GM23338 (cell line): Measurements from ENCODE around the gene PANK1. TPM values are rescaled to one million over a fixed set of nuclear protein-coding genes. Genes with fewer than 3 reads are reported as not detected.
A peak's percentile ranks its signal among the peaks of the same experiment; 100 is the strongest.

ENCODE experiments used
- ATAC-seq: fragments of 200-7000 bp; cut with Tn5 transposase; 3 replicates; pipeline ENCODE4 v1.9.1; 2020
- DNase-seq: peaks from one replicate; pipeline ENCODE4 v3.0.0-alpha.2; 2015; ENCODE audit warnings: low spot score
- H2AFZ ChIP-seq: fragments of 200-600 bp; sonication (generic); 2 replicates; pipeline ENCODE4 v1.8.0; 2016; ENCODE audit warnings: antibody characterized with exemption, mild to moderate bottlenecking, moderate library complexity
- H3F3A ChIP-seq: fragments of 200-600 bp; sonication (generic); replicated peaks from 2 replicates; pipeline ENCODE4 v1.8.0; 2017; ENCODE audit warnings: antibody characterized with exemption, mixed run types, low read depth
- H3K27ac ChIP-seq: fragments of 200-600 bp; sonication (generic); 2 replicates; pipeline ENCODE4 v1.6.1; 2016; ENCODE audit warnings: low read depth
- H3K27me3 ChIP-seq: fragments of 200-600 bp; sonication (generic); 2 replicates; pipeline ENCODE4 v1.8.0; 2016; ENCODE audit warnings: mild to moderate bottlenecking, mixed run types, moderate library complexity; ENCODE audit not compliant: insufficient read depth
- H3K36me3 ChIP-seq: fragments of 200-600 bp; sonication (generic); 2 replicates; pipeline ENCODE4 v1.8.0; 2016; ENCODE audit warnings: mild to moderate bottlenecking; ENCODE audit not compliant: insufficient read depth
- H3K4me1 ChIP-seq: fragments of 200-600 bp; sonication (generic); 2 replicates; pipeline ENCODE4 v1.8.0; 2016; ENCODE audit warnings: mild to moderate bottlenecking, moderate library complexity; ENCODE audit not compliant: insufficient read depth
- H3K4me2 ChIP-seq: fragments of 200-600 bp; sonication (generic); 2 replicates; pipeline ENCODE4 v1.7.1; 2017; ENCODE audit warnings: mixed run types
- H3K4me3 ChIP-seq: fragments of 200-600 bp; sonication (generic); 2 replicates; pipeline ENCODE4 v1.6.1; 2016; ENCODE audit warnings: mixed run types
- H3K79me2 ChIP-seq: fragments of 200-600 bp; sonication (generic); replicated peaks from 2 replicates; pipeline ENCODE4 v1.8.0; 2017; ENCODE audit warnings: mild to moderate bottlenecking; ENCODE audit not compliant: insufficient read depth
- H3K9me2 ChIP-seq: fragments of 200-600 bp; sonication (generic); 2 replicates; pipeline ENCODE4 v1.8.0; 2017; ENCODE audit not compliant: insufficient read depth
- H4K20me1 ChIP-seq: fragments of 200-600 bp; sonication (generic); replicated peaks from 2 replicates; pipeline ENCODE4 v1.8.0; 2017; ENCODE audit warnings: mild to moderate bottlenecking; ENCODE audit not compliant: insufficient read depth
- H3K27ac Mint-ChIP-seq: 2 replicates; pipeline ENCODE4 v1.8.0; 2020; ENCODE audit warnings: inconsistent platforms, mild to moderate bottlenecking, moderate library complexity, mixed read lengths
- H3K27me3 Mint-ChIP-seq: 3 replicates; pipeline ENCODE4 v1.8.0; 2022; ENCODE audit warnings: low read depth, mild to moderate bottlenecking, moderate library complexity, mixed read lengths, inconsistent platforms; ENCODE audit not compliant: insufficient read depth, poor library complexity
- H3K36me3 Mint-ChIP-seq: 3 replicates; pipeline ENCODE4 v1.8.0; 2021; ENCODE audit warnings: low read depth, mild to moderate bottlenecking, inconsistent platforms, moderate library complexity, mixed read lengths
- H3K4me1 Mint-ChIP-seq: 3 replicates; pipeline ENCODE4 v1.8.0; 2020; ENCODE audit warnings: mild to moderate bottlenecking, inconsistent platforms, mixed read lengths
- H3K4me3 Mint-ChIP-seq: 3 replicates; pipeline ENCODE4 v1.8.0; 2021; ENCODE audit warnings: moderate library complexity, mild to moderate bottlenecking, inconsistent platforms, mixed read lengths
- H3K9me3 Mint-ChIP-seq: 3 replicates; pipeline ENCODE4 v1.8.0; 2020; ENCODE audit warnings: moderate library complexity, mild to moderate bottlenecking, inconsistent platforms, mixed read lengths
- CREB1 ChIP-seq: fragments of 250-450 bp; sonication (Bioruptor Pico); IDR thresholded peaks from 2 replicates; pipeline ENCODE4 v1.5.0; 2020; ENCODE audit warnings: low read depth, mild to moderate bottlenecking, moderate library complexity
- EZH2 ChIP-seq: fragments of 200-600 bp; sonication (generic); IDR thresholded peaks from one replicate; pipeline ENCODE4 v1.8.0; 2017; ENCODE audit warnings: antibody characterized with exemption, mild to moderate bottlenecking, low read depth; ENCODE audit not compliant: unreplicated experiment
- EZH2phosphoT487 ChIP-seq: fragments of 200-600 bp; sonication (generic); IDR thresholded peaks from one replicate; pipeline ENCODE4 v1.8.1; 2018; ENCODE audit warnings: antibody characterized with exemption; ENCODE audit not compliant: unreplicated experiment
- POLR2AphosphoS5 ChIP-seq: IDR thresholded peaks from 2 replicates; pipeline ENCODE4 v1.6.1; 2016; ENCODE audit warnings: antibody characterized with exemption, low read depth
- polyA plus RNA-seq: library from polyadenylated mRNA; unstranded; fragments of >200 nt; fragmentation: Nextera tagmentation; extraction: Ambion mirVana; gene quantifications from 2 replicates; pipeline ENCODE4 v1.2.1, GENCODE V29; 2016
- total RNA-seq: library from RNA; depleted of rRNA; stranded (reverse); fragments of >200 nt; shearing (Covaris generic); gene quantifications from 2 replicates; pipeline ENCODE4 v1.2.3, GENCODE V29; 2014
- TF ChIP-seq, protein P1 (sequence below): IDR thresholded peaks from 2 replicates; pipeline ENCODE4 v1.6.1; 2016; ENCODE audit warnings: antibody characterized with exemption
- TF ChIP-seq, protein P2 (sequence below), 2 experiments: fragments of 200-600 bp in 1 of 2; sonication (generic) in 1 of 2; conservative IDR thresholded peaks; 2 replicates each; pipeline versions ENCODE4 v1.5.1 to v1.6.1; 2016 to 2017; ENCODE audit warnings: antibody characterized with exemption in 2 of 2, low read depth in 2 of 2, mild to moderate bottlenecking in 2 of 2, moderate library complexity in 1 of 2
- TF ChIP-seq, protein P3 (sequence below): fragments of 250-450 bp; sonication (Bioruptor Pico); IDR thresholded peaks from 2 replicates; pipeline ENCODE4 v1.5.0; 2020; ENCODE audit warnings: mild to moderate bottlenecking, moderate library complexity

The PANK1 gene
- total and polyA plus RNA-seq, 2 experiments from 2014 or later = 15.2 to 44.7 TPM

DNA sequence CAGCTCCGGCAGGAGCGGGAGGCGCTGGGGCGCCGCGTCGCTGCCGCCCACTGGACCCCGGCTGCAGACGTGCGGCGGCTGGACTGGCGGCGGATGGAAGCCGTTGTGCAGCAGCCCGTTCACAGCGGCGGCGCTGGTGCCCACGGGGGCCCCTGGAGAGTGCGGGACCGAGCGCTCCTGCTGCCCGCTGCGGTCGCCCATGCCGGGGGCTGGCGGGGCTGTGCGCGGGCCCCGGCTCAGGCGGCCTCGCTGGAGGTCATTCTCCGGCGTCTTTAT is 413 bp downstream of the PANK1 start (continued):
- TF ChIP-seq, protein P1, sequence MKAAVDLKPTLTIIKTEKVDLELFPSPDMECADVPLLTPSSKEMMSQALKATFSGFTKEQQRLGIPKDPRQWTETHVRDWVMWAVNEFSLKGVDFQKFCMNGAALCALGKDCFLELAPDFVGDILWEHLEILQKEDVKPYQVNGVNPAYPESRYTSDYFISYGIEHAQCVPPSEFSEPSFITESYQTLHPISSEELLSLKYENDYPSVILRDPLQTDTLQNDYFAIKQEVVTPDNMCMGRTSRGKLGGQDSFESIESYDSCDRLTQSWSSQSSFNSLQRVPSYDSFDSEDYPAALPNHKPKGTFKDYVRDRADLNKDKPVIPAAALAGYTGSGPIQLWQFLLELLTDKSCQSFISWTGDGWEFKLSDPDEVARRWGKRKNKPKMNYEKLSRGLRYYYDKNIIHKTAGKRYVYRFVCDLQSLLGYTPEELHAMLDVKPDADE = no peak
- TF ChIP-seq EZH2 = no peak

DNA sequence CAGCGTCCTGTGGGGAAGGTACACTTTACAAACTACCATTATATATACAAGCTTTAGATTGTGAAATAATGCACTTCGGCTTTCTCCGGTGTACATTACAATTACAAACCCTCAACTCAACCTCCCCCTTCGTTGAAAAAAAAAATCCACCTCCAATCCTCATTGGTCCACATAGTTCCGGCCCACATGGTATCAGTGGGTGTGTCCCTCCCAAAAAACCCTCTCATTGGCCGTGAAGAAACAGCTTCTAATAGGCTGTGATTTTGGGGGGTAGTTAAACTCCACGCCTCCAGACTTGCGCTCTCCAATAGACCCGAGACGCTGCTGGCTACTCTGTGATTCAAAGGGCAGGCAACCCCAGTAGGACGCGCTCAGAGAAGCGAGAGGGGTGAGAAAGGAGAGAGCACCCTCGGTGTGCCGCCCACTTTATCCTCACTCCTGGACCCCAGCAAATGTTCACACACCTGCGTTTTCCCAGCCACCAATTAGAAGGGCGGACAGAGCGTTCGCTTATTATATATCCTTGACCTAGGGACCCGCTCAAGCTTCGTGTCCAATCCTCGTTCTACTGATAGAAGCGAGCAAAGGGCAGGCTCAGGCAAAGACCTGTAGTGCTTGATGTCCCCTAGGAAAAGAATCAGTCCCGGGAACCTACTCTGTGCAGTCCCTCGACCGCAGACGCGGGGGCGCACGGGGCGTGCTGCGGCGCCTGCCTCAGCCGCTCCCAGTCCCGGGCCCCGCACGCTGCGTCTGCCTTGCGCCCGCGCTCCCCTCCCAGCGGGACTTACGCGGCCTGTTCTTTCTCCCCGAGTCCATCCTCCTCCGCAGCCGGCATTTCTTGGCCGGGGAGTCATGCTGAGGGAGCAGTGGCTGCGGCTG is 991 bp downstream of the PANK1 start:
- peaks cover 50% of the 10 kb centered on the region for H3K79me2 ChIP-seq
- H3K36me3 ChIP-seq = no peaks in the 10 kb centered on the region
- H3K27ac ChIP-seq = peak overlapping the region; percentile 81
- Mint-ChIP-seq H3K27ac (no peak overlapping the region), H3K27me3 (peaks cover 7% of the 10 kb centered on the region), H3K4me3 (no peak overlapping the region; the same call in 2 of the 3 replicates), H3K4me1 (peaks cover 48% of the 10 kb centered on the region), H3K9me3 (peaks cover 3% of the 10 kb centered on the region; the same call in 1 of the 3 replicates), H3K36me3 (peaks cover 2% of the 10 kb centered on the region)
- no peaks in the 10 kb centered on the region for H3K9me2 ChIP-seq
- peaks cover 23% of the 10 kb centered on the region; the same call in 1 of the 2 replicates for H4K20me1 ChIP-seq
- ATAC-seq = peak; percentile 87
- no peaks in the 10 kb centered on the region for H3F3A ChIP-seq
- peak overlapping the region; percentile 59 for H3K4me3 ChIP-seq
- H3K4me1 ChIP-seq = peaks cover 29% of the 10 kb centered on the region
- TF ChIP-seq CREB1 (no peak), POLR2AphosphoS5 (peak; percentile 100)
- TF ChIP-seq, protein P1 = peak; percentile 62; the same call in 1 of the 2 replicates
- TF ChIP-seq, protein P2, sequence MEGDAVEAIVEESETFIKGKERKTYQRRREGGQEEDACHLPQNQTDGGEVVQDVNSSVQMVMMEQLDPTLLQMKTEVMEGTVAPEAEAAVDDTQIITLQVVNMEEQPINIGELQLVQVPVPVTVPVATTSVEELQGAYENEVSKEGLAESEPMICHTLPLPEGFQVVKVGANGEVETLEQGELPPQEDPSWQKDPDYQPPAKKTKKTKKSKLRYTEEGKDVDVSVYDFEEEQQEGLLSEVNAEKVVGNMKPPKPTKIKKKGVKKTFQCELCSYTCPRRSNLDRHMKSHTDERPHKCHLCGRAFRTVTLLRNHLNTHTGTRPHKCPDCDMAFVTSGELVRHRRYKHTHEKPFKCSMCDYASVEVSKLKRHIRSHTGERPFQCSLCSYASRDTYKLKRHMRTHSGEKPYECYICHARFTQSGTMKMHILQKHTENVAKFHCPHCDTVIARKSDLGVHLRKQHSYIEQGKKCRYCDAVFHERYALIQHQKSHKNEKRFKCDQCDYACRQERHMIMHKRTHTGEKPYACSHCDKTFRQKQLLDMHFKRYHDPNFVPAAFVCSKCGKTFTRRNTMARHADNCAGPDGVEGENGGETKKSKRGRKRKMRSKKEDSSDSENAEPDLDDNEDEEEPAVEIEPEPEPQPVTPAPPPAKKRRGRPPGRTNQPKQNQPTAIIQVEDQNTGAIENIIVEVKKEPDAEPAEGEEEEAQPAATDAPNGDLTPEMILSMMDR (conservative IDR thresholded peaks at IDR 0.05; ENCODE audit: low read depth in 2 of 2) = 0 out of 4 replicates have a peak, but pooled peaks of 1 of the 2 experiments have one; percentile 9
- DNase-seq = peak; percentile 98
- no peaks in the 10 kb centered on the region for H3K27me3 ChIP-seq
- peak overlapping the region; percentile 80 for H3K4me2 ChIP-seq
- no peak overlapping the region for H2AFZ ChIP-seq

DNA sequence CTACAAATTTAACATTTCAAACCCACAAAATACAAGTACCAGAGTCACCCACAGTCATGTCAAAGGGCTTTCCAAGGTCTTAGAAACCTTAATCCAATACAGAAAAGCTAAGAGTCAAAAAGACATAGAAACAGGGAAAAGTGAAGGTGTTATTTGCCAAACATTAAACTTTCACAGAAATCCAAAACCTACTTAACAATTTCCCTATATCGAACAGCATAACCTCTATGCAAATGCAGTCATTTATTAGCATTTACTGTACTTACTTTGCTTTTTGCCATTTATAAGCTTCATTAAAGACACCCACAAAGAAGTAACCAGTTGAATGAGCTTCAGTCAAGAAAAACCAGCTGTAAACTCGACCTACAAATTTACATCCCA is 1.6 kb downstream of the PANK1 start:
- H2AFZ ChIP-seq = no peak overlapping the region
- peak overlapping the region; percentile 59 for H3K4me3 ChIP-seq
- H3F3A ChIP-seq = no peaks in the 10 kb centered on the region
- H3K4me1 ChIP-seq = peaks cover 29% of the 10 kb centered on the region
- H3K9me2 ChIP-seq = no peaks in the 10 kb centered on the region
- no peaks in the 10 kb centered on the region for H3K27me3 ChIP-seq
- DNase-seq = no peak
- Mint-ChIP-seq H3K4me1 (peaks cover 45% of the 10 kb centered on the region), H3K27ac (no peak overlapping the region; the same call in 1 of the 2 replicates), H3K27me3 (peaks cover 7% of the 10 kb centered on the region), H3K36me3 (peaks cover 4% of the 10 kb centered on the region), H3K4me3 (no peak overlapping the region), H3K9me3 (no peaks in the 10 kb centered on the region; the same call in 2 of the 3 replicates)
- H3K36me3 ChIP-seq = no peaks in the 10 kb centered on the region
- peaks cover 23% of the 10 kb centered on the region; the same call in 1 of the 2 replicates for H4K20me1 ChIP-seq
- ATAC-seq = no peak
- H3K4me2 ChIP-seq = peak overlapping the region; percentile 74
- H3K79me2 ChIP-seq = peaks cover 56% of the 10 kb centered on the region
- peak overlapping the region; percentile 4; the same call in 1 of the 2 replicates for H3K27ac ChIP-seq
- TF ChIP-seq EZH2phosphoT487 = no peak
- TF ChIP-seq, protein P3, sequence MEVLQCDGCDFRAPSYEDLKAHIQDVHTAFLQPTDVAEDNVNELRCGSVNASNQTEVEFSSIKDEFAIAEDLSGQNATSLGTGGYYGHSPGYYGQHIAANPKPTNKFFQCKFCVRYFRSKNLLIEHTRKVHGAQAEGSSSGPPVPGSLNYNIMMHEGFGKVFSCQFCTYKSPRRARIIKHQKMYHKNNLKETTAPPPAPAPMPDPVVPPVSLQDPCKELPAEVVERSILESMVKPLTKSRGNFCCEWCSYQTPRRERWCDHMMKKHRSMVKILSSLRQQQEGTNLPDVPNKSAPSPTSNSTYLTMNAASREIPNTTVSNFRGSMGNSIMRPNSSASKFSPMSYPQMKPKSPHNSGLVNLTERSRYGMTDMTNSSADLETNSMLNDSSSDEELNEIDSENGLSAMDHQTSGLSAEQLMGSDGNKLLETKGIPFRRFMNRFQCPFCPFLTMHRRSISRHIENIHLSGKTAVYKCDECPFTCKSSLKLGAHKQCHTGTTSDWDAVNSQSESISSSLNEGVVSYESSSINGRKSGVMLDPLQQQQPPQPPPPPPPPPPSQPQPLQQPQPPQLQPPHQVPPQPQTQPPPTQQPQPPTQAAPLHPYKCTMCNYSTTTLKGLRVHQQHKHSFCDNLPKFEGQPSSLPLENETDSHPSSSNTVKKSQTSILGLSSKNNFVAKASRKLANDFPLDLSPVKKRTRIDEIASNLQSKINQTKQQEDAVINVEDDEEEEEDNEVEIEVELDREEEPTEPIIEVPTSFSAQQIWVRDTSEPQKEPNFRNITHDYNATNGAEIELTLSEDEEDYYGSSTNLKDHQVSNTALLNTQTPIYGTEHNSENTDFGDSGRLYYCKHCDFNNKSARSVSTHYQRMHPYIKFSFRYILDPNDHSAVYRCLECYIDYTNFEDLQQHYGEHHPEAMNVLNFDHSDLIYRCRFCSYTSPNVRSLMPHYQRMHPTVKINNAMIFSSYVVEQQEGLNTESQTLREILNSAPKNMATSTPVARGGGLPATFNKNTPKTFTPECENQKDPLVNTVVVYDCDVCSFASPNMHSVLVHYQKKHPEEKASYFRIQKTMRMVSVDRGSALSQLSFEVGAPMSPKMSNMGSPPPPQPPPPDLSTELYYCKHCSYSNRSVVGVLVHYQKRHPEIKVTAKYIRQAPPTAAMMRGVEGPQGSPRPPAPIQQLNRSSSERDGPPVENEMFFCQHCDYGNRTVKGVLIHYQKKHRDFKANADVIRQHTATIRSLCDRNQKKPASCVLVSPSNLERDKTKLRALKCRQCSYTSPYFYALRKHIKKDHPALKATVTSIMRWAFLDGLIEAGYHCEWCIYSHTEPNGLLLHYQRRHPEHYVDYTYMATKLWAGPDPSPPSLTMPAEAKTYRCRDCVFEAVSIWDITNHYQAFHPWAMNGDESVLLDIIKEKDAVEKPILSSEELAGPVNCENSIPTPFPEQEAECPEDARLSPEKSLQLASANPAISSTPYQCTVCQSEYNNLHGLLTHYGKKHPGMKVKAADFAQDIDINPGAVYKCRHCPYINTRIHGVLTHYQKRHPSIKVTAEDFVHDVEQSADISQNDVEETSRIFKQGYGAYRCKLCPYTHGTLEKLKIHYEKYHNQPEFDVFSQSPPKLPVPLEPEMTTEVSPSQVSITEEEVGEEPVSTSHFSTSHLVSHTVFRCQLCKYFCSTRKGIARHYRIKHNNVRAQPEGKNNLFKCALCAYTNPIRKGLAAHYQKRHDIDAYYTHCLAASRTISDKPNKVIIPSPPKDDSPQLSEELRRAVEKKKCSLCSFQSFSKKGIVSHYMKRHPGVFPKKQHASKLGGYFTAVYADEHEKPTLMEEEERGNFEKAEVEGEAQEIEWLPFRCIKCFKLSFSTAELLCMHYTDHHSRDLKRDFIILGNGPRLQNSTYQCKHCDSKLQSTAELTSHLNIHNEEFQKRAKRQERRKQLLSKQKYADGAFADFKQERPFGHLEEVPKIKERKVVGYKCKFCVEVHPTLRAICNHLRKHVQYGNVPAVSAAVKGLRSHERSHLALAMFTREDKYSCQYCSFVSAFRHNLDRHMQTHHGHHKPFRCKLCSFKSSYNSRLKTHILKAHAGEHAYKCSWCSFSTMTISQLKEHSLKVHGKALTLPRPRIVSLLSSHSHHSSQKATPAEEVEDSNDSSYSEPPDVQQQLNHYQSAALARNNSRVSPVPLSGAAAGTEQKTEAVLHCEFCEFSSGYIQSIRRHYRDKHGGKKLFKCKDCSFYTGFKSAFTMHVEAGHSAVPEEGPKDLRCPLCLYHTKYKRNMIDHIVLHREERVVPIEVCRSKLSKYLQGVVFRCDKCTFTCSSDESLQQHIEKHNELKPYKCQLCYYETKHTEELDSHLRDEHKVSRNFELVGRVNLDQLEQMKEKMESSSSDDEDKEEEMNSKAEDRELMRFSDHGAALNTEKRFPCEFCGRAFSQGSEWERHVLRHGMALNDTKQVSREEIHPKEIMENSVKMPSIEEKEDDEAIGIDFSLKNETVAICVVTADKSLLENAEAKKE (CRISPR knock-in tag) = no peak
- TF ChIP-seq CREB1 = no peak
